K562 (cell line): ENCODE measurements around the gene TRABD2B. TPM values are rescaled to one million over a fixed set of nuclear protein-coding genes. Genes with fewer than 3 reads are reported as not detected.

Experiments
- ATAC-seq: fragments of 200-7000 bp; cut with Tn5 transposase; 3 replicates; pipeline ENCODE4 v1.9.1; 2020; ENCODE audit warnings: moderate library complexity
- BruUV-seq: library from RNA; stranded (reverse); fragments of 400-500 nt; replicated peaks from 2 replicates; lab custom pipeline; 2021; lab: Mats Ljungman, UMichigan
- CTCF ChIA-PET: fragments of 300-600 bp; formaldehyde crosslinking; extraction: SDS; loops from one replicate; lab custom pipeline; 2021; ENCODE audit warnings: low intra/inter-chr PET ratio; lab: Yijun Ruan, JAX
- POLR2A ChIA-PET: fragments of 300-600, 350-650 bp; sonication (Branson Sonifier 250); formaldehyde crosslinking; extraction: SDS; loops from one replicate; lab custom pipeline; 2021; ENCODE audit warnings: antibody characterized with exemption, inconsistent platforms; lab: Yijun Ruan, JAX
- DNase-seq, 4 experiments: peaks; one replicate each; pipeline versions ENCODE4 v3.0.0 to v3.0.0-alpha.2; 2011 to 2018; ENCODE audit warnings: low spot score in 3 of 4, mixed read lengths in 3 of 4; ENCODE audit errors: extremely low read depth in 1 of 4
- FAIRE-seq: peaks from 2 replicates; lab custom pipeline; 2011; peaks lifted over from hg19 to GRCh38; lab: Jason Lieb, UNC
- H2AFZ ChIP-seq: 2 replicates; pipeline ENCODE4 v1.6.0; 2011; ENCODE audit warnings: low read depth, low read length, control low read depth, inconsistent platforms
- H3K27ac ChIP-seq: fragments of 200-600 bp; 3 replicates; pipeline ENCODE4 v1.8.0; 2011; ENCODE audit warnings: low read depth, mild to moderate bottlenecking, control low read depth, inconsistent platforms, low read length, moderate library complexity, mixed read lengths; ENCODE audit errors: extremely low read depth
- H3K27me3 ChIP-seq, 2 experiments: fragments of 300-600 bp in 1 of 2; 2 replicates in 1 of 2; 3 replicates in 1 of 2; pipeline versions ENCODE4 v1.6.0 to v1.8.0; 2011; ENCODE audit warnings: inconsistent platforms in 2 of 2, low read length in 2 of 2, mild to moderate bottlenecking in 1 of 2, mixed read lengths in 1 of 2, moderate library complexity in 1 of 2; ENCODE audit not compliant: control insufficient read depth in 2 of 2, insufficient read depth in 2 of 2
- H3K36me3 ChIP-seq: fragments of 300-600 bp; 3 replicates; pipeline ENCODE4 v1.8.0; 2011; ENCODE audit warnings: mild to moderate bottlenecking, low read length, inconsistent platforms; ENCODE audit not compliant: control insufficient read depth, insufficient read depth
- H3K4me1 ChIP-seq, 2 experiments: fragments of 200-600 bp in 1 of 2; replicated peaks in 1 of 2; 2 replicates in 1 of 2; 3 replicates in 1 of 2; pipeline versions ENCODE4 v1.5.1 to v1.8.0; 2011; ENCODE audit warnings: inconsistent platforms in 2 of 2, low read length in 2 of 2, mild to moderate bottlenecking in 1 of 2, mixed read lengths in 1 of 2, moderate library complexity in 1 of 2; ENCODE audit not compliant: control insufficient read depth in 2 of 2, insufficient read depth in 2 of 2
- H3K4me2 ChIP-seq: 2 replicates; pipeline ENCODE4 v1.6.1; 2011; ENCODE audit warnings: low read length, control low read depth, inconsistent platforms, mixed read lengths; ENCODE audit not compliant: insufficient read depth
- H3K4me3 ChIP-seq: fragments of 200-600 bp; sonication (generic), shearing (Covaris generic); 2 replicates; pipeline ENCODE4 v1.5.1; 2016; ENCODE audit warnings: control low read depth, inconsistent platforms
- H3K79me2 ChIP-seq: fragments of 200-600 bp; 3 replicates; pipeline ENCODE4 v1.8.0; 2011; ENCODE audit warnings: low read length, inconsistent platforms; ENCODE audit not compliant: control insufficient read depth, insufficient read depth
- H3K9ac ChIP-seq, 2 experiments: 2 replicates each; pipeline versions ENCODE4 v1.6.0 to v1.6.1; 2011; ENCODE audit warnings: low read depth in 2 of 2, low read length in 2 of 2, control low read depth in 1 of 2, inconsistent platforms in 1 of 2, mild to moderate bottlenecking in 1 of 2, mixed read lengths in 1 of 2; ENCODE audit not compliant: insufficient read depth in 1 of 2
- H3K9me1 ChIP-seq: one replicate; pipeline ENCODE4 v1.6.0; 2011; ENCODE audit warnings: inconsistent platforms, mild to moderate bottlenecking, low read length, moderate library complexity; ENCODE audit not compliant: control insufficient read depth, insufficient read depth
- H3K9me3 ChIP-seq: replicated peaks from 2 replicates; pipeline ENCODE4 v1.5.1; 2011; ENCODE audit warnings: low read depth, low read length, inconsistent platforms; ENCODE audit not compliant: control insufficient read depth, insufficient read depth
- H4K20me1 ChIP-seq: replicated peaks from 2 replicates; pipeline ENCODE4 v1.6.1; 2011; ENCODE audit warnings: low read length, inconsistent platforms, mixed read lengths; ENCODE audit not compliant: control insufficient read depth, insufficient read depth
- FOXA1 ChIP-seq: fragments of 450-650 bp; IDR thresholded peaks from 2 replicates; pipeline ENCODE4 v1.6.1; 2016; ENCODE audit warnings: mild to moderate bottlenecking, borderline replicate concordance
- HNRNPH1 ChIP-seq: fragments of 200-400 bp; formaldehyde crosslinking; optimal IDR thresholded peaks from 2 replicates; pipeline ENCODE3; 2017; ENCODE audit warnings: low read depth, mild to moderate bottlenecking, low read length, moderate library complexity
- KLF6 ChIP-seq: fragments of 250-450 bp; sonication (Bioruptor Pico); IDR thresholded peaks from 2 replicates; pipeline ENCODE4 v1.4.0; 2020; ENCODE audit warnings: mild to moderate bottlenecking, moderate library complexity, borderline replicate concordance
- NFYB ChIP-seq: IDR thresholded peaks from 2 replicates; pipeline ENCODE4 v1.6.1; 2011; ENCODE audit warnings: mild to moderate bottlenecking, moderate library complexity; ENCODE audit not compliant: insufficient read length; ENCODE audit errors: extremely low read depth
- RAD21 ChIP-seq, 2 experiments: fragments of 250-450 bp in 1 of 2; fragments of 450-650 bp in 1 of 2; sonication (Bioruptor Pico) in 1 of 2; formaldehyde crosslinking in 1 of 2; IDR thresholded peaks in 1 of 2; conservative IDR thresholded peaks in 1 of 2; 2 replicates each; pipeline versions ENCODE4 v1.4.0 to v1.8.0; 2020 to 2022; ENCODE audit warnings: mild to moderate bottlenecking in 2 of 2, moderate library complexity in 1 of 2
- TBP ChIP-seq: optimal IDR thresholded peaks from 2 replicates; pipeline ENCODE3; 2011; ENCODE audit warnings: low read depth, low read length, improper control_type of control experiment
- WGBS: fragments of 100-300 bp; shearing (Covaris generic); methylation state at CpG from one replicate; pipeline ENCODE4 v1.1.6; 2016; ENCODE audit warnings: low coverage, mixed read lengths; ENCODE audit not compliant: insufficient coverage; ENCODE audit errors: missing lambda C conversion rate; 5-methylcytosine and 5-hydroxymethylcytosine counted together
- in situ Hi-C: fragments of 300-500 bp; cut with MboI; formaldehyde crosslinking; loops from 4 replicates; pipeline ENCODE4 v1.15.0; 2018; ENCODE audit warnings: inconsistent platforms, mixed read lengths
- intact Hi-C: fragments of 100-400 bp; cut with micrococcal nuclease; formaldehyde crosslinking; loops from 2 replicates; pipeline ENCODE4 v1.14.2; 2022
- polyA plus RNA-seq, 8 experiments: library from polyadenylated mRNA; depleted of rRNA in 4 of 8; stranded (reverse) in 5 of 8; unstranded in 3 of 8; fragments of >200 nt; fragmentation: Nextera tagmentation in 2 of 8; fragmentation: Illumina TruSeq in 1 of 8; extraction: Ambion mirVana in 2 of 8; extraction: Trizol in 1 of 8; gene quantifications; 2 replicates each; pipeline versions ENCODE4 v1.2.1 to v1.2.3, GENCODE V29; 2011 to 2014; ENCODE audit warnings: inconsistent platforms in 1 of 8, missing spikeins in 1 of 8
- total RNA-seq, 7 experiments: library from RNA; depleted of rRNA in 6 of 7; stranded (reverse); fragments of >200 nt in 6 of 7; fragmentation: Illumina TruSeq in 2 of 7; extraction: Trizol in 2 of 7; gene quantifications; 2 replicates each; pipeline versions ENCODE4 v1.2.1 to v1.2.3, GENCODE V29; 2011 to 2021; ENCODE audit warnings: low replicate concordance in 1 of 7

The TRABD2B gene
- total and polyA plus RNA-seq, 9 of the 15 experiments (the other 6 are each of a cell fraction or from before 2014, with no cell fraction given) = not detected

DNA sequence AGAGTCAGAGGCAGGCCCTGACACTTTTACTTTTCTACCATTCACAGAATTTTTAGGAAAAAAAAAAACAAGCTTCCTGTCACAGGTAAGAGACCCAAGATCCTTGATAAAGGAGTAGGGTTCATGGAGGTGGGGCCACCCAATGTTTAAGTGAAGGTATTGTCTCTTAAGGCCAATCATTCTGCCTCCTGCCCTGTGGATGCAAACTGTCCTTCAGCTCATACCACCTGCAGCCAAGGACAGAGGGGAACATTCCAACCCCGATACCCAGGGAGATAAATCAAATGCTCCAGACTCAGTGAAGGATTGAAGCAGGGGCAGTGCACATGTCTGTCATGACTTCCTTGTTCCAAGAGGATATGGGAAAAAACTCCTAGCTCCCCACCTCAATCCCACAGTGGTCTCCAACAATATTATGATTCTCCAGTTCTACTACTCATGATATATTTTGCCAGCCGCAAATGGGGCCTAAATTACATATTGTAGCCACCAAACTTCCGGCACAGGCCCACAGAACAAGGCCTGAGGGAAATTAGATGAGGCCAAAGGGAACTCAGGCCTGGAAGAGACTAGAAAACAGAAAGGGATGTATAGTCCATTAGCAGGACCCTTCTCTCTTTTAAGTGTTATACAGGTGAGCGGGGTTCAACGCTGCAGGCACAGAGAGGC lies 59.5 kb downstream of the TRABD2B start:
- intact Hi-C loops = no loop called here
- TF ChIP-seq HNRNPH1 = no peak
- no peak for TF ChIP-seq FOXA1
- no peak for TF ChIP-seq KLF6 (CRISPR knock-in tag)
- no peak for TF ChIP-seq NFYB
- no peak for TF ChIP-seq RAD21 (CRISPR knock-in tag; conservative IDR thresholded peaks at IDR 0.05 in 1 of 2, IDR thresholded peaks at IDR 0.05 in 1 of 2)
- no peak for TF ChIP-seq TBP
- no peak overlapping the region for H3K9ac ChIP-seq

More for the DNA sequence above, 59.5 kb downstream of the TRABD2B start:
- Histone ChIP-seq H4K20me1 (no peaks in the 10 kb centered on the region), H2AFZ (no peak overlapping the region), H3K36me3 (no peaks in the 10 kb centered on the region), H3K4me3 (no peak overlapping the region), H3K4me1 (no peaks in the 10 kb centered on the region), H3K9me3 (no peaks in the 10 kb centered on the region), H3K79me2 (no peaks in the 10 kb centered on the region), H3K4me2 (no peak overlapping the region), H3K27me3 (0 out of 5 replicates have a peak, but pooled peaks cover 0 to 4% of the 10 kb centered on the region in 2 experiments), H3K27ac (no peak overlapping the region), H3K9me1 (no peaks in the 10 kb centered on the region)
- ATAC-seq = no peak
- no peak for DNase-seq
- POLR2A ChIA-PET = no interaction called here
- WGBS = 0% methylated on average over 5 of the region's 5 CpGs
- CTCF ChIA-PET = no interaction called here
- in situ Hi-C loops = no loop called here
- FAIRE-seq = no peak
- no TSS peak for BruUV-seq
